ENCODE results near the gene CNOT11. TPM values are rescaled to one million over a fixed set of nuclear protein-coding genes. Genes with fewer than 3 reads are reported as not detected.
"Not testable (repeated sequence)": the region's sequence is repeated elsewhere in the genome, so short reads cannot be mapped to it uniquely, and the experiment has no call there.

The CNOT11 gene
- total and polyA plus RNA-seq, 3 donors from 2014 or later = 43.7 to 81.1 (median 45.7) TPM

DNA sequence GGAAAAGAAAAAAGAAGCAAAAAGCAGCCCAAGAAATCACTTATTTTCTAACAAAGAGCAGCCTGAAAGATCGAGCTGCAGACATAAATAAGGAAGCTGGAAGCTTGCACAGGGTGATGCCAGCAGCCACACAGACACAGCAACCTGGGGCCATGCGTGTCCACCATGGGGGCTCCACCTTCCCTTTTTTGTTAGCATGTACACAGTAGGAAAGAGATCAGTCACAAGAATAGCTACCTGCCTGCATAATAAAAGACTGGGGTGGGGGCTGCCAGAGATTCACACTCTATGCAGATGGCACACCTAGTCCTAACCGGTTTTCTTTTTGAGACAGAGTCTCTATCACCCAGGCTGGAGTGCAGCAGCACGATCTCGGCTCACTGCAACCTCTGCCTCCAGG is 2.9 kb upstream of the CNOT11 start:
- H3K4me1 ChIP-seq = peaks cover 9% of the 10 kb centered on the region
- H3K4me3 ChIP-seq = no peak overlapping the region
- H3K27me3 ChIP-seq = no peaks in the 10 kb centered on the region
- no peak for DNase-seq
- TF ChIP-seq, protein P1, sequence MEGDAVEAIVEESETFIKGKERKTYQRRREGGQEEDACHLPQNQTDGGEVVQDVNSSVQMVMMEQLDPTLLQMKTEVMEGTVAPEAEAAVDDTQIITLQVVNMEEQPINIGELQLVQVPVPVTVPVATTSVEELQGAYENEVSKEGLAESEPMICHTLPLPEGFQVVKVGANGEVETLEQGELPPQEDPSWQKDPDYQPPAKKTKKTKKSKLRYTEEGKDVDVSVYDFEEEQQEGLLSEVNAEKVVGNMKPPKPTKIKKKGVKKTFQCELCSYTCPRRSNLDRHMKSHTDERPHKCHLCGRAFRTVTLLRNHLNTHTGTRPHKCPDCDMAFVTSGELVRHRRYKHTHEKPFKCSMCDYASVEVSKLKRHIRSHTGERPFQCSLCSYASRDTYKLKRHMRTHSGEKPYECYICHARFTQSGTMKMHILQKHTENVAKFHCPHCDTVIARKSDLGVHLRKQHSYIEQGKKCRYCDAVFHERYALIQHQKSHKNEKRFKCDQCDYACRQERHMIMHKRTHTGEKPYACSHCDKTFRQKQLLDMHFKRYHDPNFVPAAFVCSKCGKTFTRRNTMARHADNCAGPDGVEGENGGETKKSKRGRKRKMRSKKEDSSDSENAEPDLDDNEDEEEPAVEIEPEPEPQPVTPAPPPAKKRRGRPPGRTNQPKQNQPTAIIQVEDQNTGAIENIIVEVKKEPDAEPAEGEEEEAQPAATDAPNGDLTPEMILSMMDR (IDR thresholded peaks at IDR 0.05) = no peak
- TF ChIP-seq POLR2A (IDR thresholded peaks at IDR 0.05) = no peak
- intact Hi-C loops (cut with DNase I; ENCODE audit: low total_unique reads) = no loop called here
- H3K27ac ChIP-seq = no peak overlapping the region
- no peaks in the 10 kb centered on the region for H3K36me3 ChIP-seq (ENCODE audit: low read depth, missing control alignments)
- no peaks in the 10 kb centered on the region for H3K9me3 ChIP-seq
- WGBS, 2 donors = 76 to 79% methylated on average over 5 of the region's 5 CpGs

DNA sequence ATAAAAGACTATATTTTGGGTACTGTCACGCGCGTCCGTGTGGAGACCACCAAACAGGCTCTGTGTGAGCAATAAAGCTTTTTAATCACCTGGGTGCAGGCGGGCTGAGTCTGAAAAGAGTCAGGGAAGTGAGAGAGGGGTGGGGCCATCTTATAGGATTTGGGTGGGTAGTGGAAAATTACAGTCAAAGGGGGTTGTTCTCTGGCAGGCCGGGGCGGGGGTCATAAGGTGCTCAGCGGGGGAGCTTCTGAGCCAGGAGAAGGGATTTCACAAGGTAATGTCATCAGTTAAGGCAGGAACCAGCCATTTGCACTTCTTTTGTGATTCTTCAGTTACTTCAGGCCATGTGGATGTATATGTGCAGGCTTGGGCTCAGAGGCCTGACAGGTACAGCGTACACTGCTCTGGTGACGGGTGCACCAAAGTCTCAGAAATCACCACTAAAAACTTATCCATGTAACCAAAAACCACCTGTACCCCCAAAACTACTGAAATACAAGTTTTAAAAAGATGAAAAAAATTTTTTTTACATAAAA is 1.4 kb upstream of the CNOT11 start:
- H3K4me1 ChIP-seq; H3K36me3 ChIP-seq (ENCODE audit: low read depth, missing control alignments); H3K9me3 ChIP-seq; H3K27ac ChIP-seq; intact Hi-C loops (cut with DNase I; ENCODE audit: low total_unique reads); DNase-seq; H3K4me3 ChIP-seq; H3K27me3 ChIP-seq: not testable (repeated sequence)
- 73 to 74% methylated on average over 10 of the region's 10 CpGs for WGBS, 2 donors

DNA sequence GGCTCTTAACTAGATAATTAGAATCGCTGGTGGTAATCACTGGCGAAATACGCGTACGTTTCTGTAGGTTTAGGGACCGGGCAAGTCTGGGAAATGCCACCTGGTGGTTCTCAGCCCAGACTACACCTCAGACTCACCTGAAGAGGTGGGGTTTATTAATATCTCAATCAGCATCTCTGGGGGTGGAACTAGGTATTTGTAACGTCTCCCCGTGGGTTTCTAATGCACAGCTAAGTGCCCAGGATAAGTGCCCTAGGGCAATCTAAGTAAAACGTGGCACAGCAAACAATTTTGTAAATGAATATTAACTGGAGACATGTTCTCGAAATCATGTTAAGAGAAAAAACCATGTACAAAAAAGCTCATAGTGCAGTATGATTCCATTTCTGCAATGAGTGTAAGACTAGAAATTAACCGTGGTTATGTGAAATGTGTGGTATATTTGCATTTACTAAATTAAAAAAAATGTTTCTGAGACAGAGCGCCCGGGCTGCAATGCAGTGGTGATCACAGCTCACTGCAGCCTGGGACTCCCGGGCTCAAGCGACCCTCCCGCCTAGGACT is 760 bp upstream of the CNOT11 start:
- Histone ChIP-seq H3K9me3 (no peaks in the 10 kb centered on the region), H3K4me3 (peak overlapping the region; percentile 96 to 97), H3K4me1 (peaks cover 9% of the 10 kb centered on the region), H3K36me3 (ENCODE audit: low read depth, missing control alignments) (no peaks in the 10 kb centered on the region), H3K27me3 (no peaks in the 10 kb centered on the region), H3K27ac (peak overlapping the region; percentile 70 to 89)
- no peak for DNase-seq
- intact Hi-C loops (cut with DNase I; ENCODE audit: low total_unique reads) = no loop called here
- TF ChIP-seq, protein P1 (IDR thresholded peaks at IDR 0.05) = peak in 1 of 3 experiments; percentile 6
- TF ChIP-seq POLR2A (IDR thresholded peaks at IDR 0.05) = no peak
- whole genome bisulfite sequencing, 2 donors = 34% methylated on average over 16 of the region's 16 CpGs

DNA sequence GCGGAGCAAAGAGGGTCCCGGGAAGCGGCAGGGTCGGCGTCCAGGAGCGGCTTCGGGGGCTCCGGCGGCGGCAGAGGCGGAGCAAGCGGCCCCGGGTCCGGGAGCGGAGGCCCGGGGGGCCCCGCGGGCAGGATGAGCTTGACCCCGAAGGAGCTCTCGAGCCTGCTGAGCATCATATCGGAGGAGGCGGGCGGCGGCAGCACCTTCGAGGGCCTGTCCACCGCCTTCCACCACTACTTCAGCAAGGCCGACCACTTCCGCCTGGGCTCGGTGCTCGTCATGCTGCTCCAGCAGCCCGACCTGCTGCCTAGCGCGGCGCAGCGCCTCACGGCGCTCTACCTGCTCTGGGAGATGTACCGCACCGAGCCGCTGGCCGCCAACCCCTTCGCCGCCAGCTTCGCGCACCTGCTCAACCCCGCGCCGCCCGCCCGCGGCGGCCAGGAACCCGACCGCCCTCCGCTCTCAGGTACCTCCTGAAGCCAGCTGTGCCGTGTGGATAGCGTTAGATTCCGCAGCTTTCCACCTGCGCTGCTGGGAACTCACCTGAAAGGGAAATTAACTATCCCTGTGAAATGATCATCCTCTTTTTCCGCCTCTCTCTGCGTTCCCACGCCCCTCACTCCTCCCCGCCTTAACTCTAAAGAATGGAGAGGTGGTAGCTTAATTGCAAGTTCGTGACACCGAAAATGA is 472 bp downstream of the CNOT11 start:
- Histone ChIP-seq H3K27me3 (no peaks in the 10 kb centered on the region), H3K4me3 (peak overlapping the region; percentile 96 to 97), H3K9me3 (no peaks in the 10 kb centered on the region), H3K36me3 (ENCODE audit: low read depth, missing control alignments) (no peaks in the 10 kb centered on the region), H3K4me1 (peaks cover 9% of the 10 kb centered on the region), H3K27ac (peak overlapping the region; percentile 89 to 90)
- TF ChIP-seq, protein P1 (IDR thresholded peaks at IDR 0.05) = no peak
- TF ChIP-seq POLR2A (IDR thresholded peaks at IDR 0.05) = no peak
- 0% methylated on average over 7 to 47 of the region's 65 CpGs for WGBS, 2 donors
- intact Hi-C loops (cut with DNase I; ENCODE audit: low total_unique reads) = no loop called here
- DNase-seq = peak; percentile 54

DNA sequence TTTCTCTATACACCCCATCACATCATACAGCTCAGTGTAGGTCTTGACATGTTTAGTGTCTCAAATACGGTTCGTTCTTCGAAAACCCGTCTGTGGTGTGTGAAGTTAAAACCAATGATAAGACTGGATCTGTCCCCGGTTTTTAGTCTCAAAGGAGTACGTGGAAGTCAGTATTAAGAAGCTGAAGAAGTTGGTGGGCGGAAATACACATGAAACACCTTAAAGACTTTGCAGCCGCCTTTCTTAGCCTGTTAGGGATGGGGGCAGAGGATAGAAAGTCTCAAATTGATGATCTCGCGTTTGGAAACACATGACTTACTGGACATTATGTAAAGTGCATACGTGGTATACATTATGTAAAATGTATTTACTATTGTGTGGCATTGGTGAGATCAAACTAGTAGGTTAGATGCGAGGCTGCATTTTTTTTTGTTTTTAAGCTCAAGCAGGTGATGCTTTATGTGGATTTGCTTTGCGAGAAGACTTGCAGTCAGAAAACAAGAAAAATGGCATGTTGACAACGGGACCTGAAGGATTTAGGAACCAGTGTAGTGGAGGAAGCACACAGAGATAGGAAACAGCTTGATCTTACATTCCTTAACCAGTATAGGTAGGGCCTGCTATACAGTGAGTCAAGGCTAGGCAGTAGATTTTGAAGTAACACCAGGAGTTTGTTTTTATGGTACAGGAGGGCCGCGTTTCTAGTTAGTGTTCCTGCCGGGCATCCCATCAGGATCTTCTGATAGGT is 1.2 kb downstream of the CNOT11 start:
- Histone ChIP-seq H3K27me3 (no peaks in the 10 kb centered on the region), H3K4me1 (peaks cover 9% of the 10 kb centered on the region), H3K27ac (no peak overlapping the region), H3K9me3 (no peaks in the 10 kb centered on the region), H3K36me3 (ENCODE audit: low read depth, missing control alignments) (no peaks in the 10 kb centered on the region), H3K4me3 (peak overlapping the region; percentile 96 to 97)
- 18 to 24% methylated on average over 17 of the region's 17 CpGs for WGBS, 2 donors
- no peak for DNase-seq
- TF ChIP-seq, protein P1 (IDR thresholded peaks at IDR 0.05) = no peak
- TF ChIP-seq POLR2A (IDR thresholded peaks at IDR 0.05) = no peak
- intact Hi-C loops (cut with DNase I; ENCODE audit: low total_unique reads) = no loop called here

Data from testis (tissue), 3 donors.